Astrocyte of the cerebellum (primary cell): ENCODE measurements around the gene PEX7.
"Not testable (repeated sequence)": the region's sequence is repeated elsewhere in the genome, so short reads cannot be mapped to it uniquely, and the experiment has no call there.

ENCODE experiments used
- DNase-seq: peaks from one replicate; pipeline ENCODE4 v3.0.0-alpha.2; 2011; ENCODE audit warnings: low read depth
- H3K4me3 ChIP-seq: 2 replicates; pipeline ENCODE4 v1.5.1; 2011; ENCODE audit warnings: mild to moderate bottlenecking, low read depth, low read length, moderate library complexity
- CTCF ChIP-seq: IDR thresholded peaks from 2 replicates; pipeline ENCODE4 v1.5.1; 2012; ENCODE audit warnings: low read length, low read depth, moderate library complexity, mild to moderate bottlenecking; ENCODE audit errors: missing control alignments
- in situ Hi-C: cut with HindIII; loops from 2 replicates; pipeline ENCODE4 v1.10.0; 2017; ENCODE audit warnings: low sequenced_read_pairs

The PEX7 gene

GRCh38 chr6:136811272-136811671 lies 11.1 kb upstream of the PEX7 start:
- in situ Hi-C loops = no loop called here
- no peak for TF ChIP-seq CTCF
- no peak for DNase-seq

GRCh38 chr6:136812174-136812573 lies 10.2 kb upstream of the PEX7 start:
- in situ Hi-C loops = no loop called here
- TF ChIP-seq CTCF = no peak
- DNase-seq = no peak
- H3K4me3 ChIP-seq = no peak overlapping the region

More at GRCh38 chr6:136811272-136811671, 11.1 kb upstream of the PEX7 start:
- H3K4me3 ChIP-seq = no peak overlapping the region

GRCh38 chr6:136815608-136816007 lies 6.8 kb upstream of the PEX7 start:
- DNase-seq, in situ Hi-C loops, H3K4me3 ChIP-seq: not testable (repeated sequence)

- H3K4me3 ChIP-seq = no peak overlapping the region
- no peak for DNase-seq
- in situ Hi-C loops = no loop called here
- TF ChIP-seq CTCF = no peak
These were observed 5.7 kb upstream of the PEX7 start for GRCh38 chr6:136816656-136817055.

GRCh38 chr6:136820561-136820960 lies 1.8 kb upstream of the PEX7 start:
- in situ Hi-C loops = no loop called here
- no peak for DNase-seq
- H3K4me3 ChIP-seq = no peak overlapping the region
- TF ChIP-seq CTCF = no peak

GRCh38 chr6:136822046-136822375 lies 381 bp upstream of the PEX7 start:
- peak overlapping the region; percentile 62 for H3K4me3 ChIP-seq
- TF ChIP-seq CTCF = no peak
- in situ Hi-C loops = no loop called here
- peak; percentile 11 for DNase-seq

- in situ Hi-C loops = no loop called here
- peak overlapping the region; percentile 62 for H3K4me3 ChIP-seq
- no peak for DNase-seq
- no peak for TF ChIP-seq CTCF
These were observed 802 bp downstream of the PEX7 start for GRCh38 chr6:136823128-136823660.
